Retina (tissue), 1 donor: Measurements from ENCODE around the gene HOXA7.

Experiments used
- DNase-seq: peaks from one replicate; pipeline ENCODE4 v3.0.0-alpha.2; 2016

HOXA7 gene

DNA sequence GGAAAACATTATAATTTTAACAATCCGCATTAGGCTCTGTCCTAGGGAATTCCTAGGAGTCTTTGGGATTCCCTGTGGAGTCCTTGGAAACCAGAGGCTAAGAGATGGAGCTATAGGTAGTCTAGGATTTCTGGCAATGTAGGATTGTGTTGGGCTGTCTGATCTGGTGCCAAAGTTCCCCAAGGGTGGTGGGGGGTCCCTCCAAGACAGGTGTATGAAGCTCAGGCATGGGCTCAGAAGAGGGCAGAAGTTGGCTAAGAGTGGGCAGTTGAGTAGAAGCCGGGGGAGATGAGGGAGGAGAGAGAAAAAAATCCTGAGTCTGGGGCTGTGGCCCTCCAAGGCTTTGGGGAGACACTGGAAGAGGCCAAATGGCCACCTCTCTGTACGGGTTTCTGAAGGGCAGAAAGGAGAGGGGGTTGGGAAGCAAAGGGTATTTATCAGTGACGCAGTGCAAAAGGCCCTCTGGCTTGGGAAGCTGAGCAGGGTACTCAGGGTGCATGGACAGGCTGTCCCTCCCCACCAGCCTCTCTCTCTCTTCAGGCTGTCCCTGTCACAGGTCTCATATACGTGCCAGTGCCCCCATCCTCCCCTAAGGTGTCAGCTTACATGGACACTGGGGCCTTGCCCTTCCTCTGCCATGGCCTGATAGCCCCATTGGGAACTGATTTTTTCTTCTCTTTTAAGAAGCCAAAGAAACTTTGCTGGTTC is 9.8 kb downstream of the HOXA7 start:
- no peak for DNase-seq

DNA sequence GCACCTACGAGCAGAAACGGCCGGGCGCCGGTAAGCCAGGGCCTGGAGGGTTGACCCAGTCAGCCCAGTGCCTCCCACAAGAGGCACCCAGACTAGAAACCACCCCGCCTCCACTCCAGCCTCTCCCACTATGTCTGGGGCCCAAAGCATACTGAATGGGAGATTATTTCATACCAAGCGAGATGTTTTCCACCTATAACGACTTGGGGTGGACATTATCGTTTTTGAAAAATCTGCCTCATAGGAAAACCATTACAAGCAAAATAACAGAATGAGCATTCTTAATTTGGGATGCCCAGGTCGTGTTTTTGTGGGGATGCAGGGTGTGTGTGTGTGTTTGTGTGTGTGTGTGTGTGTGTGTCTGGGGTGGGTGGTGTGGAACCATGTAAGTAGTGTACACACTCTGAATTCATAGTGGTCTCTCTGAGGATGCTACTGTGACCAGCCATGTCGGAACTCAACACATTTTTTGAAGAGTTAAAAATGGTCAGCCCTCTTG is 10.5 kb downstream of the HOXA7 start:
- no peak for DNase-seq

GRCh38 chr7:27145165-27145913 is 11.1 kb downstream of the HOXA7 start:
- DNase-seq: peak; percentile 61

GRCh38 chr7:27144781-27145164 is 11.7 kb downstream of the HOXA7 start:
- DNase-seq: peak; percentile 59

DNA sequence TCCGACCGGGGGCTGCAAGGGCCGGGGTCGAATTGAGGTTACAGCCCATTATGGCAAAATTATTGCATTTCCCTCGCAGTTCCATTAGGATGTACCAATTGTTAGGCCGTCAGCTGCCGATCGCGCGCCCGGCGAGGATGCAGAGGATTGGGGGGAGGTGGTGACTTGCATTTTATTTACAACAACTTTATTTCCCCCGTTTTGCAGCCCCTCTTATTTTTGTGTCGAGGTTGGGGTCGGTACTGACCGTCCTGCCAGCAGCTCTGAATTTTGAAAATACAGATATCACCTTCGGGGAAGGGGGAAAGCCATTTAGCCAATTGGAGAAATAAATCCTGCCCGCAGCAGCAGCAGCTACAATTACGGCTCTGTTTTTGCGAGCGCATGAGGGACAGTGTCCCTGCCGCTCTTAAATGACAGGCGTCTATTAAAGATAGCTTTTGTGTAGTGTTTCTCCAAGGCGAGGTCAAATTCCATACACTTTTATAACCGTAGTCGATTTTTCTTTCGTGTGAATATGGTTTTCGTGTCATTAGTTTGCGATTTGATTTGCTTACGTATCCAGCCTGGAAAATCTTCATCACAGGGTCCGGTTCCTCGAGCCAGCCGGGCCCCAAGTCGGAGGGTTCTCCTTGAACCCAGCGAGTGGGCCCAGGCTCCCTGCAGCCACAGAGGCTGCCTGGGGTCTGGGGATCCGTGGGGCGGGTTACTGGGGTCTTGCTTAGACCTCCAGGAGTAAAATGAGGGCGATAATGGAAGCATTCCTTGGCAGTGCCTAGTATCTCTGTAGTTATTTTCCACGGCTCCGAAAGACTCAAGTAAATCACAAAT is 12.3 kb downstream of the HOXA7 start:
- peak; percentile 51 for DNase-seq

- peak; percentile 81 for DNase-seq
These were observed 13.2 kb downstream of the HOXA7 start, which contains the start of gene HOXA5 for GRCh38 chr7:27143023-27143949. Gene HOXA5, minus strand, starts transcription at chr7:27143681. Its CDS starts 74 bp downstream, at chr7:27143607.

GRCh38 chr7:27142580-27143022 is 13.9 kb downstream of the HOXA7 start:
- DNase-seq: no peak

GRCh38 chr7:27141923-27142579 is 14.4 kb downstream of the HOXA7 start:
- no peak for DNase-seq

DNA sequence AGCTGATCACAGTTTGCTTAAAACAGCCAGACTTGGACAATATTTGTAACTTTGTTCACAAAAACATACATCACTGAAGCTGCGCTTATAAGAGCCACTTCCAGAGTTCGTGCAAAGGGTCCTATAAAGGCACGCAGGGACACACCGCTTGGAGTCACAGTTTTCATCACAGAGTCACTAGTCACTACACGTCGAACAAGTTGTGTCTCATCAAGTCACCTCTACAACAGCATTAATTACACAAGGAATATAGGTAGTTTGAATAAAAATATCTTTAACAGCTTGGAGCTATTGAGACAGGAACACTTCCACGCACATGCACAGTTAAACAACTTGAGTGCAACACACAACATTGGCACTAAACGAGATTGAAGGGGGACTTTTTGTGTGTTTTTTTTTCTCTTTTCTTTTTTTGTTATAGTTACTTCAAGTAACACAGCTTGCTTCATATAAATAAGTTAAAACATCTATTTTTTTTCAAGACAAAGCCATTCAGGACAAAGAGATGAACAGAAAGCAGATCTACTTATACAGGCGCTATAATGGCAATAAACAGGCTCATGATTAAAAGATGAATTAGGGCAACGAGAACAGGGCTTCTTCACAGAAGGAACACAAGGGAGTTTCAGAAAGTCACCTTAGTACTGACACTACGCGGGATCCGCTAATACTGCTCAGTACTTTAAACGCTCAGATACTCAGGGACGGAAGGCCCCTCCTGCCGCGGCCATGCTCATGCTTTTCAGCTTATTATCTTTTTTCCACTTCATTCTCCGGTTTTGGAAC is 15.1 kb downstream of the HOXA7 start:
- no peak for DNase-seq

- DNase-seq: no peak
These were observed 16.2 kb downstream of the HOXA7 start for GRCh38 chr7:27140126-27140857.

DNA sequence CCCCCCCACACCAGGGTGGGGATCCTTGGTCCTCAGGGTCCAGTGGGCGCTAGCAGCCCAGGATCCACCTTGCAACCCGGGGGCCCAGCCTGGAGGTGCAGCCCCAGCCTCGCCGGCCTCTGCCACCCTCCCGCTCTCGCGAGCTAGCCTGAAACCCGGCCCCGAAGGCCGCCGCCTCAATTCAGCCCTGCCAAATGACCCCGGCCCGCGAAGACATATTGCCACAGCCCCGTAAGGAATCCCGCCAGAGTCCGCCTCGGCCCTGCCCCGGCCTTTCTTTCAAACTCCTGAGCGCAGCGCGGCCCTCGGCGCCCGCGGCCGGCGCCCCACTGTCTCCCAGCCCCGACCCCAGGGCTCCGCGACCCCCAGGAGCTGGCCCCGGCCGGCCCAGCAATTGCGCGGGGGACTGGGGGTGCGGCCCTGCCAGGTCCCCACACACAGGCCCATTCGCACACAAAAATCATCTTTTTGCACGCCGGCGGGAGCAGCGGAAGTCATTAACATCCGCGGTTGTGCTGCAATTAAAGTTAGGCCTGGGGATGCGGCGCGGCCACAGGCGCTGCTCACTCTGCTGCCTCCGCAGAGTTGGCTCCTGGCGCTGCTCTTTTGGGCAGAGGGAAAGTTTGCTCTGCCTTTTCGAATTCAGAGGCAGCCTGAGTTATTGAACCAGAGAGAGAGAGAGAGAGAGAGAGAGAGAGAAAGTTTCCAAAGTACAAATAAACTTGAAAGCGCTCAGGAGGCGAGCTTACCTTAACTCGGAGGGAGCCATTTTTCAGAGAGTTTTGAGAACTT is 16.9 kb downstream of the HOXA7 start:
- peak; percentile 63 for DNase-seq

DNA sequence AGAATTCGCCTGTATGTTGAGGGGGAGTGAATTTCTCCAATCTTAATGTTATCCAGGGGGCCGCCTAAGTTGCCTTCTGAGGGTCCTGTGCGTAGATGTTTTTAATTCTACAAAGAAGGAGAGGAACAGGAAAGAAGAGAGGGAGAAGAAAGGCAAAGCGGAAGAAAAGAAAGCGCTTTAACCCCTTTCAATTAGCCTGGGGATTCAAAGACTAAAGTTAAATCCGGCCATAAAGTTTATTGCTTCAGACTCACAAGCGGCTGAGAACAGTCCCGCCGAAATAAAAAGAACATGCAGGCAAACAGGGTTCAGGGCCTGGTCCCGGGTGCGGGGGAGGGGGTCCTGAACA is 17.5 kb downstream of the HOXA7 start:
- peak; percentile 60 for DNase-seq

GRCh38 chr7:27138472-27138871 is 18.0 kb downstream of the HOXA7 start:
- no peak for DNase-seq

GRCh38 chr7:27137640-27138315 is 18.7 kb downstream of the HOXA7 start:
- no peak for DNase-seq

DNA sequence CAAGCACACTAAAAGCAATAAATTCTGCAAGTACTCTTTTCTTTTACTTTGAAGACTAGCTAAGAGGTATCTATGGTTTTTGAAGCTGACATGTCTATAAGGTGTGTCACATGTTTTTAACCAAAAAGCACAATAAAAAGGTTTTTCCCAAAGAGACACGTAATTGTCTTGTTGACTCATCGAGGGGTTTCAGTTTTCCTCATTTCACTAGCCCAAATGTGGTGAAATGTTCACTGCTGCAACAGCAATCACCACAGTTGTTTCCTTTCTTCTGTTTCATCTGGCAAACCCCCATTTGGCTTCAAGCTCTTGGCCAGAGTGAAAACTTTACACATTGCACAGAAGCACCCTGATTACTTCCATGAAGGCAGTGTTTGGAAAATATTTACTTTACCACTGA is 22.1 kb downstream of the HOXA7 start:
- DNase-seq: no peak

DNA sequence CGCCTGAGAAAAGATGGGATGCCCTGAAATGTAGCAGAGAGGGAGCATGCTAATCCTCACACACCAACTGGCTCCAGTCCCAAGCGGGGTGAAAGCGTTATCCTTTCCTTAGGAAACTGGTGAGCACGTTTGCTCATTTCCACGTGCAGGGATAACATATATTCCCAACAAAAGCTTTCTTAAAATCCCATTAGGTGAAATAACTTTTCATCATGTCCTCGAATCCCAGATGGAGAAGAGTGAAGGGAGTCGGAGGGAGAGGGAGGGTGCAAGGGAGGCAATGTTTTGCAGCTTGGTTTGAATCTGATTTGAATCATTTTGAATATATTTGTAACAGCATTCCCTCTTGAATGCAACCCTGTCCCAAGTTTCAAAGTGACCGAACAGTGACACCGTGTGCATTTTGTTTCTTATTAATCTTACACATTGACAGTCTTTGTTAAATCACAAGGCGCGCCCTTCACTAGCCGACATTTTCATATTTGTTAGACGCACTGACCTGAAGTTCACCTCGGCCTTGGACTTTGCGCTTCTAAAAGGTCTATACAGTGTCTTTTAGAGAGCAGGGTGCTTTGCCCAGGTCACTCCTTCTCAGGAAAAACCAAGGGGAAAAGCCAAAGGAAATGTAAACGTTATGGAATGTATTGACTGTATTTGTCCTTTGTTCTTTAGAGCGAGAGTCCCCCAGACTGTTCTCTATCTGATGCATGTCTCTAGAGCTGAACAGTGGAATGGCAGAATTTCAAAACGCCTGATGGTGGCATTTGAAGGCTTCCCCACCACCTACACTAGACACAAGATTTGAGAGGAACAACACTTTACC is 22.9 kb downstream of the HOXA7 start:
- no peak for DNase-seq

- DNase-seq: no peak
These were observed 23.5 kb downstream of the HOXA7 start for GRCh38 chr7:27132978-27133377.

DNA sequence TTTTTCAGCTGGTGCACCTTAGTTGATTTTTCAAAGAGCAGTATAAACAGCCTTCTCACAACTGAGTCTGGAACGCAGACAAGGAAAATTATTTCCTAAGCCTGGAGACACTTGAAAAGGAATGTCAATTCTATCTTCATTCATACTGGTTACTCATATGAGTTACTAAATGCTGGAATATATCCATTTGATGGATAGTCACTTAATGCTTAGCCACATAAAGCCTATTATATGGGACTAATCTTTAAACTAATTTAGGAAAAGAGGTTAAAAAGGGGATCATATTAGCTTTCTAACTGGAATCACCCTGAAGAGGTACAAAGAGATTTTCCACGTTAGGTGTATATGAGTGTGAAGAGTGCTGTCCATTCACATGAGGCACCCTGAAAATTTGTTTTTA is 24.3 kb downstream of the HOXA7 start:
- DNase-seq: no peak
